GM12878 (cell line): ENCODE data around the gene MARVELD2. TPM values are rescaled to one million over a fixed set of nuclear protein-coding genes. Genes with fewer than 3 reads are reported as not detected.

Source experiments
- ATAC-seq: fragments of 200-7000 bp; cut with Tn5 transposase; 3 replicates; pipeline ENCODE4 v1.9.1; 2020; ENCODE audit warnings: mild to moderate bottlenecking, moderate library complexity
- BruUV-seq: library from RNA; stranded (reverse); fragments of 400-500 nt; replicated peaks from 2 replicates; lab custom pipeline; 2021; lab: Mats Ljungman, UMichigan
- CTCF ChIA-PET: fragments of 300-600 bp; sonication (Branson Sonifier 250); formaldehyde crosslinking; extraction: SDS; loops from one replicate; lab custom pipeline; 2021; ENCODE audit warnings: inconsistent platforms; lab: Yijun Ruan, JAX
- POLR2A ChIA-PET: fragments of 350-600 bp; formaldehyde crosslinking; extraction: SDS; loops from one replicate; lab custom pipeline; 2021; ENCODE audit warnings: inconsistent platforms; lab: Charles Lee
- RAD21 ChIA-PET: fragments of 300-600 bp; sonication (Branson Sonifier 250); formaldehyde crosslinking; loops from one replicate; lab custom pipeline; 2023; ENCODE audit warnings: antibody characterized with exemption; ENCODE audit not compliant: unreplicated experiment; lab: Charles Lee
- SMC1A ChIA-PET: fragments of 300-600 bp; sonication (Branson Sonifier 250); formaldehyde crosslinking; loops from one replicate; lab custom pipeline; 2023; ENCODE audit not compliant: unreplicated experiment, uncharacterized antibody; lab: Charles Lee
- DNase-seq: peaks from one replicate; pipeline ENCODE4 v3.0.0-alpha.2; 2011; ENCODE audit warnings: low read depth, low spot score
- FAIRE-seq: peaks from 3 replicates; lab custom pipeline; 2011; peaks lifted over from hg19 to GRCh38; lab: Jason Lieb, UNC
- H2AFZ ChIP-seq: 2 replicates; pipeline ENCODE4 v1.6.0; 2011; ENCODE audit warnings: low read depth, low read length, control low read depth; ENCODE audit not compliant: control insufficient read depth
- H3K27ac ChIP-seq: 2 replicates; pipeline ENCODE4 v1.5.1; 2011; ENCODE audit warnings: control low read depth; ENCODE audit not compliant: control insufficient read depth, insufficient read depth
- H3K27me3 ChIP-seq, 2 experiments: replicated peaks in 1 of 2; 2 replicates each; pipeline versions ENCODE4 v1.6.0 to v1.6.1; 2011; ENCODE audit warnings: low read length in 1 of 2; ENCODE audit not compliant: control insufficient read depth in 2 of 2, insufficient read depth in 2 of 2
- H3K36me3 ChIP-seq, 2 experiments: 2 replicates each; pipeline ENCODE4 v1.5.1; 2011; ENCODE audit warnings: low read length in 1 of 2; ENCODE audit not compliant: control insufficient read depth in 2 of 2, insufficient read depth in 2 of 2
- H3K4me1 ChIP-seq: 2 replicates; pipeline ENCODE4 v1.6.1; 2011; ENCODE audit warnings: mild to moderate bottlenecking, low read length, moderate library complexity, mixed read lengths; ENCODE audit not compliant: control insufficient read depth, insufficient read depth
- H3K4me2 ChIP-seq: 2 replicates; pipeline ENCODE4 v1.6.0; 2011; ENCODE audit warnings: control low read depth; ENCODE audit not compliant: control insufficient read depth, insufficient read depth
- H3K4me3 ChIP-seq: fragments of 200-600 bp; sonication (generic); 2 replicates; pipeline ENCODE4 v1.5.1; 2016
- H3K79me2 ChIP-seq: 2 replicates; pipeline ENCODE4 v1.6.0; 2011; ENCODE audit warnings: low read length; ENCODE audit not compliant: control insufficient read depth, insufficient read depth
- H3K9ac ChIP-seq: 2 replicates; pipeline ENCODE4 v1.8.0; 2011; ENCODE audit warnings: low read length, control low read depth, mixed read lengths; ENCODE audit not compliant: control insufficient read depth, insufficient read depth
- H3K9me3 ChIP-seq: replicated peaks from 3 replicates; pipeline ENCODE4 v1.5.1; 2011; ENCODE audit warnings: mild to moderate bottlenecking, low read length; ENCODE audit not compliant: control insufficient read depth, insufficient read depth
- H4K20me1 ChIP-seq: 2 replicates; pipeline ENCODE4 v1.6.0; 2011; ENCODE audit not compliant: control insufficient read depth, insufficient read depth
- DPF2 ChIP-seq: fragments of 450-650 bp; IDR thresholded peaks from 2 replicates; pipeline ENCODE4 v1.6.1; 2017; ENCODE audit warnings: mild to moderate bottlenecking
- EGR1 ChIP-seq, 2 experiments: IDR thresholded peaks; 1 replicate in 1 of 2; 2 replicates in 1 of 2; pipeline ENCODE4 v1.6.1; 2011 to 2012; ENCODE audit warnings: low read depth in 2 of 2, low read length in 2 of 2, borderline replicate concordance in 1 of 2, mild to moderate bottlenecking in 1 of 2, moderate library complexity in 1 of 2
- ESRRA ChIP-seq: IDR thresholded peaks from 2 replicates; pipeline ENCODE4 v1.6.1; 2012; ENCODE audit warnings: mild to moderate bottlenecking, low read length, improper control_type of control experiment
- GATAD2B ChIP-seq: fragments of 450-650 bp; conservative IDR thresholded peaks from 2 replicates; pipeline ENCODE4 v1.6.1; 2017; ENCODE audit warnings: low read depth, mild to moderate bottlenecking, moderate library complexity
- HDAC2 ChIP-seq: fragments of 200-600 bp; sonication (generic); IDR thresholded peaks from 2 replicates; pipeline ENCODE4 v1.6.1; 2017
- KDM1A ChIP-seq: fragments of 200-600 bp; sonication (generic); IDR thresholded peaks from 2 replicates; pipeline ENCODE4 v1.6.1; 2016; ENCODE audit warnings: borderline replicate concordance
- LARP7 ChIP-seq: fragments of 450-650 bp; IDR thresholded peaks from 2 replicates; pipeline ENCODE4 v1.6.1; 2017; ENCODE audit warnings: mild to moderate bottlenecking
- MTA3 ChIP-seq: IDR thresholded peaks from 2 replicates; pipeline ENCODE4 v1.6.1; 2012; ENCODE audit warnings: low read length, inconsistent platforms, borderline replicate concordance
- NFIC ChIP-seq: IDR thresholded peaks from 2 replicates; pipeline ENCODE4 v1.6.1; 2012; ENCODE audit warnings: low read depth, mild to moderate bottlenecking, inconsistent platforms, low read length, moderate library complexity
- NR2C2 ChIP-seq: IDR thresholded peaks from 2 replicates; pipeline ENCODE4 v1.6.1; 2011; ENCODE audit warnings: borderline replicate concordance, low read depth; ENCODE audit not compliant: control insufficient read depth, insufficient read length
- POLR2AphosphoS2 ChIP-seq: IDR thresholded peaks from 2 replicates; pipeline ENCODE4 v1.6.1; 2011; ENCODE audit warnings: low read depth, mild to moderate bottlenecking, low read length, improper control_type of control experiment, moderate library complexity
- SIX5 ChIP-seq: IDR thresholded peaks from 2 replicates; pipeline ENCODE4 v1.6.1; 2011; ENCODE audit warnings: mild to moderate bottlenecking, low read depth, low read length, moderate library complexity; ENCODE audit not compliant: severe bottlenecking
- SMARCA5 ChIP-seq: fragments of 450-650 bp; IDR thresholded peaks from 2 replicates; pipeline ENCODE4 v1.6.1; 2017; ENCODE audit warnings: mild to moderate bottlenecking
- YY1 ChIP-seq: IDR thresholded peaks from 2 replicates; pipeline ENCODE4 v1.6.1; 2011; ENCODE audit warnings: low read depth, mild to moderate bottlenecking, low read length
- ZNF592 ChIP-seq: fragments of 450-650 bp; IDR thresholded peaks from 2 replicates; pipeline ENCODE4 v1.6.1; 2017; ENCODE audit warnings: mild to moderate bottlenecking, moderate library complexity
- WGBS: methylation state at CpG from one replicate; pipeline ENCODE4 v1.1.6; 2016; ENCODE audit warnings: low lambda C conversion rate; ENCODE audit not compliant: insufficient replicate concordance, insufficient coverage; ENCODE audit errors: missing lambda C conversion rate; 5-methylcytosine and 5-hydroxymethylcytosine counted together
- in situ Hi-C: fragments of 300-500 bp; cut with MboI; formaldehyde crosslinking; loops from 9 replicates; pipeline ENCODE4 v1.14.3; 2018; ENCODE audit warnings: mixed read lengths
- intact Hi-C: fragments of 100-400 bp; cut with micrococcal nuclease; formaldehyde crosslinking; loops from one replicate; pipeline ENCODE4 v1.14.2; 2022; ENCODE audit not compliant: unreplicated experiment
- polyA plus RNA-seq, 11 experiments: library from polyadenylated mRNA; depleted of rRNA in 4 of 11; unstranded in 6 of 11; stranded (reverse) in 5 of 11; fragments of >200 nt; fragmentation: Nextera tagmentation in 4 of 11; fragmentation: Illumina TruSeq in 1 of 11; extraction: Ambion mirVana in 4 of 11; extraction: Trizol in 1 of 11; gene quantifications; 1 replicate in 1 of 11; 2 replicates in 10 of 11; pipeline versions ENCODE4 v1.2.1 to v1.2.3, GENCODE V29; 2011 to 2016; ENCODE audit warnings: inconsistent platforms in 2 of 11, missing spikeins in 2 of 11, low read depth in 1 of 11
- total RNA-seq, 4 experiments: library from RNA; depleted of rRNA in 3 of 4; stranded (reverse); fragments of >200 nt in 3 of 4; fragmentation: Illumina TruSeq in 1 of 4; extraction: Trizol in 1 of 4; gene quantifications; 2 replicates each; pipeline versions ENCODE4 v1.2.1 to v1.2.3, GENCODE V29; 2013 to 2021
- TF ChIP-seq, protein P1 (sequence below): IDR thresholded peaks from 2 replicates; pipeline ENCODE4 v1.6.1; 2012; ENCODE audit warnings: improper control_type of control experiment, low read depth, low read length; ENCODE audit not compliant: insufficient replicate concordance

The MARVELD2 gene
- total and polyA plus RNA-seq, 10 of the 15 experiments (the other 5 are each of a cell fraction or from before 2014, with no cell fraction given), result 0.37 to 6.2 (median 3.8) TPM

DNA sequence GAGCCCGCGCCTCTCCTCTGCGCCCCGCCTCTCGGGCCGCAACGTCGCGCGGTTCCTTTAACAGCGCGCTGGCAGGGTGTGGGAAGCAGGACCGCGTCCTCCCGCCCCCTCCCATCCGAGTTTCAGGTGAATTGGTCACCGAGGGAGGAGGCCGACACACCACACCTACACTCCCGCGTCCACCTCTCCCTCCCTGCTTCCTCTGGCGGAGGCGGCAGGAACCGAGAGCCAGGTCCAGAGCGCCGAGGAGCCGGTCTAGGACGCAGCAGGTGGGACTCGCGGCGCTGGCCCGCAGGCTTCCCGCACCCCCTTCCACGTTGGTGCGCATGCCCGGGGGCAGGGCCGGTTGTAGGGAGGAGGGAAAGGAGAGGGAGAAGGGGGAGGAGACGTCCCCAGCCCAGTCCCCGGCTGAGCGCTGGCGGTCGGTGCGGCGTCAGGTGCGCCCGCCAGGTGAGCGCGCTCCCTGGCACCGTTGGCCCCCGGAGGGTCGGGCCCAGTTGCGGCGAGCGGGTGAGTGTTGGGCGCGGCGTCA lies 77.5 kb downstream of the MARVELD2 start, which contains the start of gene OCLN:
Gene OCLN (plus strand): TSS at position 400 of the 532 bp plus-strand sequence. CDS start 11,455 bp downstream, outside the sequence.
- FAIRE-seq, result no peak
- H3K4me2 ChIP-seq, result peak within 1 kb of the TSS; percentile 86
- TF ChIP-seq NFIC (no peak), ESRRA (no peak), POLR2AphosphoS2 (no peak), GATAD2B (no peak; the same call in 1 of the 2 replicates), MTA3 (no peak), LARP7 (no peak), HDAC2 (no peak), EGR1 (IDR thresholded peaks at IDR 0.05; ENCODE audit: borderline replicate concordance in 1 of 2, low read depth in 2 of 2, low read length in 2 of 2) (peak in 1 of 2 experiments; percentile 60; a peak in 1 of 3 replicates), SIX5 (no peak), ZNF592 (no peak), DPF2 (no peak), YY1 (no peak), KDM1A (no peak), SMARCA5 (no peak), NR2C2 (no peak)
- TF ChIP-seq, protein P1, sequence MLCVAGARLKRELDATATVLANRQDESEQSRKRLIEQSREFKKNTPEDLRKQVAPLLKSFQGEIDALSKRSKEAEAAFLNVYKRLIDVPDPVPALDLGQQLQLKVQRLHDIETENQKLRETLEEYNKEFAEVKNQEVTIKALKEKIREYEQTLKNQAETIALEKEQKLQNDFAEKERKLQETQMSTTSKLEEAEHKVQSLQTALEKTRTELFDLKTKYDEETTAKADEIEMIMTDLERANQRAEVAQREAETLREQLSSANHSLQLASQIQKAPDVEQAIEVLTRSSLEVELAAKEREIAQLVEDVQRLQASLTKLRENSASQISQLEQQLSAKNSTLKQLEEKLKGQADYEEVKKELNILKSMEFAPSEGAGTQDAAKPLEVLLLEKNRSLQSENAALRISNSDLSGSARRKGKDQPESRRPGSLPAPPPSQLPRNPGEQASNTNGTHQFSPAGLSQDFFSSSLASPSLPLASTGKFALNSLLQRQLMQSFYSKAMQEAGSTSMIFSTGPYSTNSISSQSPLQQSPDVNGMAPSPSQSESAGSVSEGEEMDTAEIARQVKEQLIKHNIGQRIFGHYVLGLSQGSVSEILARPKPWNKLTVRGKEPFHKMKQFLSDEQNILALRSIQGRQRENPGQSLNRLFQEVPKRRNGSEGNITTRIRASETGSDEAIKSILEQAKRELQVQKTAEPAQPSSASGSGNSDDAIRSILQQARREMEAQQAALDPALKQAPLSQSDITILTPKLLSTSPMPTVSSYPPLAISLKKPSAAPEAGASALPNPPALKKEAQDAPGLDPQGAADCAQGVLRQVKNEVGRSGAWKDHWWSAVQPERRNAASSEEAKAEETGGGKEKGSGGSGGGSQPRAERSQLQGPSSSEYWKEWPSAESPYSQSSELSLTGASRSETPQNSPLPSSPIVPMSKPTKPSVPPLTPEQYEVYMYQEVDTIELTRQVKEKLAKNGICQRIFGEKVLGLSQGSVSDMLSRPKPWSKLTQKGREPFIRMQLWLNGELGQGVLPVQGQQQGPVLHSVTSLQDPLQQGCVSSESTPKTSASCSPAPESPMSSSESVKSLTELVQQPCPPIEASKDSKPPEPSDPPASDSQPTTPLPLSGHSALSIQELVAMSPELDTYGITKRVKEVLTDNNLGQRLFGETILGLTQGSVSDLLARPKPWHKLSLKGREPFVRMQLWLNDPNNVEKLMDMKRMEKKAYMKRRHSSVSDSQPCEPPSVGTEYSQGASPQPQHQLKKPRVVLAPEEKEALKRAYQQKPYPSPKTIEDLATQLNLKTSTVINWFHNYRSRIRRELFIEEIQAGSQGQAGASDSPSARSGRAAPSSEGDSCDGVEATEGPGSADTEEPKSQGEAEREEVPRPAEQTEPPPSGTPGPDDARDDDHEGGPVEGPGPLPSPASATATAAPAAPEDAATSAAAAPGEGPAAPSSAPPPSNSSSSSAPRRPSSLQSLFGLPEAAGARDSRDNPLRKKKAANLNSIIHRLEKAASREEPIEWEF, result no peak

More for the DNA sequence above, 77.5 kb downstream of the MARVELD2 start, which contains the start of gene OCLN:
- Histone ChIP-seq H4K20me1 (no peaks in the 10 kb centered on the region), H3K9ac (peak within 1 kb of the TSS; percentile 79), H3K4me1 (peaks cover 7% of the 10 kb centered on the region; the same call in 1 of the 2 replicates), H3K4me3 (peak within 1 kb of the TSS; percentile 97), H3K36me3 (no peaks in the 10 kb centered on the region), H3K27ac (peak within 1 kb of the TSS; percentile 57), H2AFZ (peak within 1 kb of the TSS; percentile 92), H3K79me2 (peaks cover 32% of the 10 kb centered on the region), H3K27me3 (no peaks in the 10 kb centered on the region; a peak in 1 of 4 replicates), H3K9me3 (no peaks in the 10 kb centered on the region)
- no TSS peak for BruUV-seq
- DNase-seq (no peak), ATAC-seq (peak; percentile 80)
- ChIA-PET CTCF (no interaction called here), POLR2A (interaction anchor here (1.1 kb wide), 1 partner anchor 399 kb away, joined by 3 read pairs; the partner anchor contains the start of gene SLC30A5), RAD21 (interaction anchor here (1.0 kb wide), 1 partner anchor 60 kb away, joined by 4 read pairs; no protein-coding TSS in a partner anchor), SMC1A (interaction anchor here (1.1 to 1.3 kb wide), 2 partner anchors 25 to 121 kb away, joined by 3 to 4 read pairs; no protein-coding TSS in a partner anchor)
- intact Hi-C loops, result loop anchor here (2.0 to 10.0 kb wide), 4 partner anchors 60 to 398 kb away; partner anchors contain the start of genes MARVELD2 and SLC30A5
- in situ Hi-C loops, result no loop called here
- WGBS, result 4% methylated on average over 44 of the region's 56 CpGs
